Kidney (tissue), 14 donors: ENCODE data around the gene STOX2. TPM values are rescaled to one million over a fixed set of nuclear protein-coding genes. Genes with fewer than 3 reads are reported as not detected.
A peak's percentile ranks its signal among the peaks of the same experiment; 100 is the strongest.

Experiments used
- DNase-seq, 5 donors: peaks; one replicate each; pipeline ENCODE4 v3.0.0-alpha.2; 2013 to 2020
- FAIRE-seq: peaks from 2 replicates; lab custom pipeline; 2012; peaks lifted over from hg19 to GRCh38; lab: Jason Lieb, UNC
- H3K27ac ChIP-seq, 2 donors: one replicate each; pipeline ENCODE4 v1.7.0; 2013; ENCODE audit warnings: low read depth in 2 of 2, low read length in 2 of 2, inconsistent platforms in 1 of 2
- H3K27me3 ChIP-seq: one replicate; pipeline ENCODE4 v1.7.1; 2013; ENCODE audit warnings: low read length, inconsistent platforms; ENCODE audit not compliant: control insufficient read depth, insufficient read depth
- H3K36me3 ChIP-seq, 3 donors: one replicate each; pipeline versions ENCODE4 v1.7.0 to v1.7.1; 2013; ENCODE audit warnings: low read length in 3 of 3, control low read depth in 1 of 3, inconsistent platforms in 1 of 3; ENCODE audit not compliant: insufficient read depth in 3 of 3, control insufficient read depth in 2 of 3
- H3K4me1 ChIP-seq, 3 donors: one replicate each; pipeline versions ENCODE4 v1.7.0 to v1.7.1; 2013; ENCODE audit warnings: low read length in 3 of 3, inconsistent platforms in 1 of 3, low read depth in 1 of 3; ENCODE audit not compliant: control insufficient read depth in 2 of 3, insufficient read depth in 2 of 3
- H3K4me3 ChIP-seq, 3 donors: one replicate each; pipeline versions ENCODE4 v1.7.0 to v1.8.1; 2013; ENCODE audit warnings: low read length in 3 of 3, control low read depth in 1 of 3, inconsistent platforms in 1 of 3
- H3K9ac ChIP-seq, 3 donors: one replicate each; pipeline versions ENCODE4 v1.7.0 to v1.7.1; 2013; ENCODE audit warnings: low read length in 3 of 3, control low read depth in 1 of 3, inconsistent platforms in 1 of 3
- H3K9me3 ChIP-seq, 3 donors: one replicate each; pipeline versions ENCODE4 v1.7.0 to v1.7.1; 2013; ENCODE audit warnings: low read length in 3 of 3, control low read depth in 1 of 3, inconsistent platforms in 1 of 3; ENCODE audit not compliant: control insufficient read depth in 2 of 3, insufficient read depth in 1 of 3
- CTCF ChIP-seq: IDR thresholded peaks from 3 replicates; pipeline ENCODE4 v1.5.1; 2012; ENCODE audit warnings: mild to moderate bottlenecking, moderate library complexity, borderline replicate concordance; ENCODE audit not compliant: insufficient read depth; ENCODE audit errors: extremely low read depth
- intact Hi-C: fragments of 100-400 bp; cut with DNase I; formaldehyde crosslinking; loops from one replicate; pipeline ENCODE4 v1.11.1; 2022
- polyA plus RNA-seq: library from polyadenylated mRNA; stranded (reverse); fragments of 350-450 nt; fragmentation: Illumina TruSeq; extraction: RNeasy Lipid Tissue Mini Kit (QIAGEN cat#74804); gene quantifications from one replicate; pipeline ENCODE4 v1.2.3, GENCODE V29; 2014; ENCODE audit warnings: low read depth, low replicate concordance; ENCODE audit not compliant: insufficient read depth
- total RNA-seq: library from RNA; stranded (reverse); fragmentation: NEBNext Ultra II Directional; extraction: Animal tissue kit (Norgen Biotek cat#: 25700); gene quantifications from one replicate; pipeline ENCODE4 v1.2.1, GENCODE V29; 2021
- donor health status: control.
- donor health status: control.
- donor health status: control.
- donor health status: control.
- donor health status: control.
- donor health status: DM: yes; HTN: yes; CAD: no.
- donor health status: Normal renal cell carcinoma (clear cell type).

STOX2 gene
- total and polyA plus RNA-seq, 2 donors from 2014 or later = 0.69 to 31.8 TPM

- no peak for TF ChIP-seq CTCF
- intact Hi-C loops = no loop called here
- no peaks in the 10 kb centered on the region for H3K27me3 ChIP-seq
These were observed 56.7 kb downstream of the STOX2 start for GRCh38 chr4:183961795-183962194.

GRCh38 chr4:183962419-183962818 is 57.3 kb downstream of the STOX2 start:
- H3K4me3 ChIP-seq = no peak overlapping the region
- no peak overlapping the region for H3K9ac ChIP-seq
- H3K27ac ChIP-seq = no peak overlapping the region
- no peaks in the 10 kb centered on the region for H3K36me3 ChIP-seq
- H3K4me1 ChIP-seq = peaks cover 0 to 7% (median 5%) of the 10 kb centered on the region in 3 donors
- DNase-seq (no peak), FAIRE-seq (no peak)
- intact Hi-C loops = no loop called here
- TF ChIP-seq CTCF = no peak
- no peaks in the 10 kb centered on the region for H3K27me3 ChIP-seq
- H3K9me3 ChIP-seq = no peaks in the 10 kb centered on the region

More at GRCh38 chr4:183961795-183962194, 56.7 kb downstream of the STOX2 start:
- Histone ChIP-seq H3K9ac (no peak overlapping the region), H3K36me3 (no peaks in the 10 kb centered on the region), H3K27ac (no peak overlapping the region), H3K4me3 (no peak overlapping the region), H3K9me3 (no peaks in the 10 kb centered on the region), H3K4me1 (peaks cover 0 to 7% (median 5%) of the 10 kb centered on the region in 3 donors)
- DNase-seq (peak in 1 of 5 donors; percentile 25), FAIRE-seq (no peak)

- Histone ChIP-seq H3K9ac (no peak overlapping the region), H3K4me1 (no peaks in the 10 kb centered on the region), H3K36me3 (no peaks in the 10 kb centered on the region), H3K27me3 (no peaks in the 10 kb centered on the region), H3K9me3 (no peaks in the 10 kb centered on the region), H3K27ac (no peak overlapping the region), H3K4me3 (no peak overlapping the region)
- TF ChIP-seq CTCF = no peak
- FAIRE-seq (no peak), DNase-seq (no peak)
- intact Hi-C loops = no loop called here
These were observed 61.3 kb downstream of the STOX2 start for GRCh38 chr4:183966371-183966770.

DNA sequence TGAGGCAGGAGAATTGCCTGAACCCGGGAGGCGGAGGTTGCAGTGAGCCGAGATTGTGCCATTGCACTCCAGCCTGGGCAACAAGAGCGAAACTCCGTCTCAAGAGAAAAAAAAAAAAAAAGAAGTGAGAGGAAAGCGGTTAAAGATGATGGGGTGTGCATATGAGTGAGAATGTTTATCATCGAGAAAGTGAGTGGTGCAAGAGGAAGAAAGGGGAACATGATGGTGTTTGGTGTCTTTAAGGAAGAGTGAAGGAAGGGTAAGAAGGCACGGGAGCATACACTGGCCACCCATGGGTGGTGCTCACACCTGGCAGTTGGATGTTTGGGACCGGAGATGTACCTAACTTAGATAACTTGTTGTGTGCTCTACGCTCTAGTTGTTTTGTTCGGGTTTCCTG is 62.2 kb downstream of the STOX2 start:
- DNase-seq = no peak
- FAIRE-seq = no peak
- Histone ChIP-seq H3K27ac (no peak overlapping the region), H3K27me3 (no peaks in the 10 kb centered on the region), H3K36me3 (no peaks in the 10 kb centered on the region), H3K4me1 (no peaks in the 10 kb centered on the region), H3K9me3 (no peaks in the 10 kb centered on the region), H3K4me3 (no peak overlapping the region), H3K9ac (no peak overlapping the region)
- intact Hi-C loops = no loop called here
- TF ChIP-seq CTCF = no peak
